Stimulated activated CD4-positive, alpha-beta T cell treated with anti-CD3 and anti-CD28 coated beads, Interleukin-12 subunit alpha, Interleukin-12 subunit beta, amount 100 ng/mL, for 48 hours (primary cell): Measurements from ENCODE around the gene FKBP3.
A peak's percentile ranks its signal among the peaks of the same experiment; 100 is the strongest.
"Not testable (repeated sequence)": the region's sequence is repeated elsewhere in the genome, so short reads cannot be mapped to it uniquely, and the experiment has no call there.

Experiments used
- DNase-seq, 3 donors: peaks; one replicate each; pipeline ENCODE4 v3.0.0-alpha.2; 2020; ENCODE audit warnings: low read depth in 2 of 3, low spot score in 1 of 3

FKBP3 gene

DNA sequence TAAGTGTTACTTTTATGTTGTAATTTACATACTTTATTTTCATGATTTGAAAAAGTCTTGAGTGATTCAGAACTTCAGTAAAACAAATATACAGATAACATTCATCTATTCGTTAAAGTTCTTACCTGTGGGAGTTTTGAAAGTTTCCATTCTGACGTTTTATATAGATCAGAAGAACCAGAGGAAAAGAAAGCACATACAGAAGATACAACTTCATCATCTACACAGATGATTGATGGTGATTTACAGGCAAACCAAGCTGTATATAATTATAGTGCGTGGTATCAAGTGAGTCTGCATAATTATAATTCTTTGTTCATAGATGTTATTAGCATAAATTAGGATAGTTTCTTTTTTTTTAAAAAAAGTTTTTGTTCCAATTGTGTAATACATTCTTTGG is 20.0 kb downstream of the FKBP3 start:
- DNase-seq, result no peak

DNA sequence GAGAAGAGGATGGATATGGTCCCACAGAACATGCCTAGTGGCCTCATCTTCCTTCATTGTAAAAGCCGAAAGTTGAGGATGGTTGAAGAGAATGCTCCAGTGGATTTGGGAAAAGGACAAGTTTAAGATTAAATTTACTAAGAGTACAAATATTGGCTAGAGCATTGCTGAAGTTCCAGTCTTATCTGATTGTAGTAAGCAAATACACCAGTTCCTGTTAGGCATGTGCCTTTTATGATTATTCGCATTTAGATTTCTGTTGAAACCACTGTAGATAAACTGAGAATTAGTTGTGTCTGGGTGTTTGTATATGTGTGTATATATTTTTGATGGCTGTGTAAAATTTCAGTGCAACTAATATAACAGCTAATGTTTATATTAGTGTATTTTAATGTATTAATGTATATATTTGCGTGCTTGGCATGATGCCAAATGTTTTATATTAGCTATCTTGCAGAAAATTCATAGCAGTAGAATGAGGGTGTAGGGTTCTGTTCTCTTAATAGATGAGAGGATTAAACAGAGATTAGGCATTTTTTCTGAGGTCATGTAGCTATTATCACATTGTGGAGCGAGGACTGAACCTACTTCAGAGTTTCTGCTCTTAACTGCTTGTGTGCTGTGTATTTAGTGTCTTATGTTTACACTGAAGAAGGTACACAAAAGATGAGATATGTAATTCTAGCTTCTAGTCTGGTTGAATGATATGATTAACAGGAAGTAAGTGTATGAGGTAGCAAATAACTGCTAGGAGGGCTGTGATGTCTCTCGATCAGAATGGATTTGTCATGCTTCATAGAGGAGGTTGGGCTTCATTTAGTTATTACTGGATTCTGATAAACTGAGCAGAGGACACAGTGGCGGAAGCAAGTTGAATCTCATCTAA is 21.1 kb downstream of the FKBP3 start:
- no peak for DNase-seq

DNA sequence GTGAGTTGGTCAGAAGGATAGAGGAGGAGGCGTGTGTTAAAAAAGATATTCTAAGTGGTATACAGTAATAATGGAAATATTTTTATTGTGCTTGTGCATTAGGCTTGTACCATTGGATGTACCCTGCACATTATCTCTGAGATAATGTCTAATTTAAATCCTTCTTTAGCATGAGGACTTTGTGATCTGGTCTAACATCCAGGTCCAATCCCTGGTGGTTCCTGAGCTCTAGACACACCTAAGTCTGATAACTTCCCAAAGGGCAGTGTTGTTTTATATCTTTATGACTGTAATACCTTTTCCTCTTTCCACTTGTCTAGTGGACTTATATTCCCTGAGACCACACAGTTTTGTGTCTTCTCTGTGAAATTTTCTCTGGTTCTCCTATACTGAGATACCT is 29.7 kb downstream of the FKBP3 start:
- no peak for DNase-seq

DNA sequence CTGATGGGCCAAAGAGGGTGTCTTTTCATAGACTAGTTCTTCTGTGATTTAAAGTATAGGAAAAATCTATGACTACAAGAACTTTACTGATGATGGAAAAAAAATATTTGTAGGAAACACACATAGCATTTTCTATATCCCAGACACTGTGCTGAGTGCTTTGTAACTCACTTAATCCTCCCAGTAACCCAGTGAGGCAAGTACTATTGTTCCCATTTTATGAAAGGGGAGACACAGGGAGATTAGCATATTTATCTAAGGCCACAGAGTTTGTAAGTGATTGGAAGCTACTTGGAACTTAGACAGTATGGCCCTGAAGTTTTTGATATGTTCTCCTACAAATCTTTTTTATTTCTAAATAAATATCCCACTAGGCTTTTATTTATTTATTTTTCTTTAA is 30.5 kb downstream of the FKBP3 start:
- DNase-seq, result no peak

DNA sequence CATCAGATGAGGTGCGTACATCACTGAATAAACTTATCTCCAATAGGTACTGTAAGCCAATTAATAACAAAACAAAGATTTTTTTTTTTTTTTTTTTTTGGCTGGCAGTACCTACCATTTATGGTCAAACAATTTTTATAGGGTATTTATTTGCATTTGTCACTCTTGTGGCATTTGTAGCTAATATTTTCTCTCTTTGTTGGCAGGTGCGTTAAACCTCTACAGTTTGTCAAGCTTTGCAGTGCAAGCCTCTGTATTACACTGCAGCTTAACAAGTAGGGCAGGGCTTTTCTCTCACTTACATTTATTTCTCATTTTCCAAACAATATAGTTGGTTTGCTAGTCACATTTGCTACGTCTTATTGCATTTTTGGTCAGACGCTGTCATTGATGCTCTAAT is 38.1 kb downstream of the FKBP3 start:
- no peak for DNase-seq

DNA sequence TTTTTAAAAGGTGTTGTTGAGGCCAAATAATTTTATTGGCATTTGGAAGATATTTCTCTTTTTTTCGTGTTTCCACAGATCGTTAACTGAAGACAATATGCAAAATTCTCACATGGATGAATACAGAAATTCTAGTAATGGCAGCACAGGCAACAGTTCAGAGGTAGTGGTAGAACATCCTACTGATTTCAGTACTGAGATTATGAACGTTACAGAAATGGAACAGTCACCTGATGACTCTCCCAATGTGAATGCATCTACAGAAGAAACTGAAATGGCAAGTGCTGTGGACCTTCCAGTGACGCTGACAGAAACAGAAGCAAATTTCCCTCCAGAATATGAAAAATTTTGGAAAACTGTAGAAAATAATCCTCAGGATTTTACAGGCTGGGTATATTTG is 39.1 kb downstream of the FKBP3 start:
- DNase-seq, result no peak

DNA sequence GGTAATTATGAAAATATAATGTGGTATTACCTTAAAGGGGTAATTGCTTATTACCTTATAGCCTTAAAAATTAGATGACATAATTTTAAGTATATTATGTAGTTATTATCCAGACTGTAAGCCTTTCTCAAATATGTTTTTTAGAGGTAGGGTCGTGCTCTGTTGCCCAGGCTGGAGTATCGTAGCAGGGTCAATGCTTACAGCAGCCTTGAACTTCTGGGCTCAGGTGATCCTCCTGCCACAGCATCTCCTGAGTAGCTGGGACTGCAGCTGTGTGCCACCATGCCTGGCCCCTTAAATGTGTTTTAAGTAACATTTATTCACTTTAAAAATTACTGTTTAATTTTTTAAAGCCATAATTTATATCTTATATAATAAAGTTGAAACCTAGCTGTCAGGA is 40.0 kb downstream of the FKBP3 start:
- no peak for DNase-seq

DNA sequence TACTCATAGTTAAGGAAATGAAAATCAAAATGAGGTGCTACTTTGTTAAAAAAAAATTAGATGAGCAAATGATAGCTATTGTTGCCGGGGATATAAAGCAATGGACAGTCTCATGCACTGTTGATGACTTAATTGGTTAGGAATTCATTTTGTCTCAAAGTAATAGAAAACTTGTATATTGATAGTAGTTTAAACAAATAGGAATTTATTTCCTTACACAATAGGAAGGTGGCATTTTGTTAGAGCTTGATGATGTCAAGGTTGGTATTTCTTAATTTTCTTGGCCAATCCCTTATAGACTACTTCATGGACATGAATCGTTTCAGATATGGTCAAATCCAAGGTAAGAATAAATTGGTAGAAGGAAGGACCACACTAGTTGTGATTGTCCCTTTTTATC is 42.6 kb downstream of the FKBP3 start:
- no peak for DNase-seq

DNA sequence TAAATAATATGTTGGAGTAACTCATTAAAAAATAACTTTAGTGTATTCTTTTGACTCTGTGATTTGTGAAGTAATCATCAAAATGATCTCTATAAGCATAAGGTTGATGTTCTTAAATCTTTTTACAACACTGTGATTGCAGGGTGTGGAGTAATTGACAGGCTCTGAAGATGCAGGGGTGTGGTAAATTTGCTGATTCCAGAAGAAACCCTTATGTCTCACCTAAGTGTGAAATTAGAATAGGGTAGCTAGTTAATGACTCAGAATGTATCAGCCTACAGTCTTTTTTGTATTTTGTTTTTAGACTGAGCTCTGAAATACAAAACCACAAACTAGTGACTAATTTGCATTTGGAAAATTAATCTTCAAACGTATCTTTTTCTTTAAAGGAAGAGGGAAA is 44.5 kb downstream of the FKBP3 start:
- DNase-seq, result no peak

DNA sequence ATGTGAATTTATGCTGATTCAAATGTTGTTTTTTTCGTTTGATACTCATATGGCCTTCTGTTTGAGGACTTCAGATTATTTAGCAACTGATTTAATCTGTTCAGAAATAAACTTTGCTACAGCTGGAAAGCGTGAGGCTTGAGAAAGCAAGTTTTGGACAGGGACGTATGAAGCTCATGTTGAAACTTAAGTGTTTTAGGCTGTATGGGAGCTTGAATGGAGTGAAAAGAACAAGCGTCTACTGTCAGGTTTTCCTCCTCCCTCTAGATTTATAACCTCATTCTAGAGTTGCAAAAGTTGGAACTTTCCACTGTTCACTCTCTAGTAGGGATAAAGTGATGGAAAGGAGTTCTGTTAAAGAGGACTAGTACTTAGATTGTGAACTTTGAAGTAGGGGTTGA is 49.3 kb downstream of the FKBP3 start:
- DNase-seq, result no peak

DNA sequence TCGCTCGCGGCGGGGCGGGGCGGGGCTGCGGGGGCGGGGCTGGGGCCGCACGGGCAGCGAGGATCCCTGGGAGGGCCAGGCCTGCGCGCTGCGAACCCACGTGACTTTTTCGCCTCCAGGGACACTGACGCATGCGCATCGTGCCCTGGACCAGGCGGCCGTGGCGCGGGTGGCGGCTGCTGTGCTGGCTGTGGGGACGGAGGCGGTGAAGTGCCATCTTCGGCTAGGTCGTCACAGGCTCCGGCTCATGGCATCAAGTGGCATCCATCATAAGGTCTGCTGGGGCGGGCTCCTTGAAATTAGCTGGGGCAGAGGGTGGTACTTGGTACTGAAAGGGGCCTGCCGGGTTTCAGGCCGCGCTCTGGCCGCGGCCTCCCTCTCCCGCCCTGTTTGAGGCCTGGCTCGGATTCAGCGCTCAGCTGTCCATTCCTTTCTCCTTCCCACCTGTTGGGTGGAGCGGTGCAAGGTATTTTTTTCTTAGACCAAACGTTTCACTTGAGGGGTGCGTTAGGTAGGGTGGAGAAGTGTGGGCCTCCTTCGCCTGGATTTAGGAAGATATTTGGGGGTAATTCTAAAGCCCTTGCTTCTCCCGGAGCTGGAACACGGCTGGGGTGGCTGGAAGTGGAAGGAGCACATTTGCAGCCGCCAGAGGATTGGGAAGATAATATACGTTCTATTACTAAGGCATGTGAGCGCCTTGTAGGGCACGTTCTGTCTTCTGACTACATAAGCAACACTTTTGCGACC is 50.1 kb downstream of the FKBP3 start, which contains the start of gene PRPF39:
Gene PRPF39, plus strand, starts transcription at position 141 of the 747 bp plus-strand sequence. CDS start 11,124 bp downstream, outside the sequence.
- peak; percentile 89 to 94 (median 90) for DNase-seq

DNA sequence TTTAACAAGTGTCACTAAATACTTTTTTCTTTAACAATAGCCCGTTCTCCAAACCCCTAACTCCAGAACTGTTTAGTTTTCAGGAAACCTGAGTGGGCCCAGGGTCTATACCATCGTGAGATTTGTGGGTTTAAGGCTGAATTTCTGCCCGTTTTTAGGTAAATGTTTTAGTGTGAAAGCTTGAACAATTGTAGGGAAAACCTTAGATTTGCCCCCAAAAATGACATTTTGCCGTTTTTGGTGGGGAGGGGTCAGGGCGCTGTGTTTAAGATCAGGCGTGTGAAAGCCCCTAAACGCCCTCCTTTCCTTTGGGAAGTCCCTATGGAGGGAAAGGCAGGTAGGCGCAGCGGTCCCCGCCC is 50.7 kb downstream of the FKBP3 start:
- no peak for DNase-seq

DNA sequence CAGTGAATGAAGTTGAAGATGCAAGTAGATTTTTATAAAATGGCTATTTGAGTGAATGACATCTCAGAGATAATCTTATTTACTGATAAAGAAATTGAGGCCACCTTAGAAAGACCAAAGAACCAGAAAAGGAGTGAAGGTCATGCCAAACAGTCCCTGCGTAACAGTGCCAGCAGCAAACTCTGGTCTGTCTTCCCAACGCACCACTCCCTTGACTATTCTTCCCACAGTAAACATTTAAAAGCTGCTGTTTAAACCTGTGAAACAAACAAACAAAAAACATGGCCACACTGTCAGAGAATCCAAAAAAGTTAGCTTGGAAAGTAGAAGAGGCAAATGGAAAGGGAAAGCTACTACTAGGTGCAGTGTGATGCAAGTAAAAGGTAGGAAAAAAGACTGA is 51.9 kb downstream of the FKBP3 start:
- DNase-seq, result no peak

DNA sequence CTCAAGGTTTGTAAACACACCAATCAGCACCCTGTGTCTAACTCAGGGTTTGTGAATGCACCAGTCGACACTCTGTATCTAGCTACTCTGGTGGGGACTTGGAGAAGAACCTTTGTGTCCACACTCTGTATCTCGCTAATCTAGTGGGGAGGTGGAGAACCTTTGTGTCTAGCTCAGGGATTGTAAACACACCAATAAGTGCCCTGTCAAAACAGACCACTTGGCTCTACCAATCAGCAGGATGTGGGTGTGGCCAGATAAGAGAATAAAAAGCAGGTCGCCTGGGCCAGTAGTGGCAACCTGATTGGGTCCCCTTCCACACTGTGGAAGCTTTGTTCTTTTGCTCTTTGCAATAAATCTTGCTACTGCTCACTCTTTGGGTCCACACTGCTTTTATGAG is 53.2 kb downstream of the FKBP3 start:
- DNase-seq, result not testable (repeated sequence)

DNA sequence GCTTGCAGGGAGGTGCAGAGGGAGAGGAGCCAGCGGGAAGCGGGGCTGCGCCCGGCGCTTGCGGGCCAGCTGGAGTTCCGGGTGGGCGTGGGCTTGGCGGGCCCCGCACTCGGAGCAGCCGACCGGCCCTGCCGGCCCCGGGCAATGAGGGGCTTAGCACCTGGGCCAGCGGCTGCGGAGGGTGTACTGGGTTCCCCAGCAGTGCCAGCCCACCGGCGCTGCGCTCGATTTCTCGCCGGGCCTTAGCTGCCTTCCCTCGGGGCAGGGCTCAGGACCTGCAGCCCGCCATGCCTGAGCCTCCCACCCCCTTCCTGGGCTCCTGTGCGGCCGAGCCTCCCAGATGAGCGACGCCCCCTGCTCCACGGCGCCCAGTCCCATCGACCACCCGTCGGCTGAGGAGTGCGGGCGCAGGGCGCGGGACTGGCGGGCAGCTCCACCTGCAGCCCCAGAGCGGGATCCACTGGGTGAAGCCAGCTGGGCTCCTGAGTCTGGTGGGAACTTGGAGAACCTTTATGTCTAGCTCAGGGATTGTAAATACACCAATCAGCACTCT is 53.8 kb downstream of the FKBP3 start:
- DNase-seq, result not testable (repeated sequence)

DNA sequence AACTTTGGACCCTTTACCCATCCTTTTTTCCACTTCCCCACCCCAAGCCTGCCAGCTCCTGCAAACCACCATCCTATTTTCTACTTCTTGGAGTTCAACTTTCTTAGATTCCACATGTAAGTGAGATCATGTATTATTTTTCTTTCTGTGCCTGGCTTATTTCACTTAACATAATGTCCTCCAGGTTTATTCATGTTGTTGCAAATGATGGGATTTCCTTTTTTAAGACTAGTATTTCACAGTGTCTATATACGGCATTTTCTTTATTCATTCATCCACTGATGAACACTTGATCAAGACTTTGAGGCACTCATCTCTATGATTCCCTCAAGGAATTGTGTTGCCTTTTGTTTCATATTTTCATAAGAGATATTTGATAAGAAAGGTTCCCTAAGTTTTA is 56.0 kb downstream of the FKBP3 start:
- no peak for DNase-seq

DNA sequence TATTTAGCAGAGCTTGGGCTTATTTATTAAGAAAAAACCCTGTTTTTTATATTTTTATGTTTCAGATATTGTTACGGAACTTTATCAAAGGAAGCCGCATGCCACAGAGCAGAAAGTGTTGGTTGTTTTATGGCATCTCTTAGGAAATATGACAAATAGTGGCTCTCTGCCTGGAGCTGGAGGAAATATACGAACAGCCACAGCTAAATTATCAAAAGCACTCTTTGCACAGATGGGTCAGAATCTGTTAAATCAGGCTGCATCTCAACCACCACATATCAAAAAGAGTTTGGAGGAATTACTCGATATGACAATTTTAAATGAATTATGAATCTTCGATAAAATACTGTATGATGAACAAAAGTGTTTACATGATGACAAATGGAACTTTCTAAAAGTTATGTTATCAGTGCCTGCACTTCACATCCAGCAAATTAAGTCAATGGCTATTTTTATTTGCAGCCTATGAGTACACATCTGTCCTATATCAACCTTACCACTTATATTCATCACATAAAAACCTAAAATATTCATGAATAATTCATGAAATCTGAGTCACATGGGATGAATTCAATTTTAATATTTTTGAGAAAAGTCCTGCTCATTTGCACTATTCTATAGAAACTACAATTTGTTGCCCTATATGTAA is 60.9 kb downstream of the FKBP3 start:
- DNase-seq, result no peak

DNA sequence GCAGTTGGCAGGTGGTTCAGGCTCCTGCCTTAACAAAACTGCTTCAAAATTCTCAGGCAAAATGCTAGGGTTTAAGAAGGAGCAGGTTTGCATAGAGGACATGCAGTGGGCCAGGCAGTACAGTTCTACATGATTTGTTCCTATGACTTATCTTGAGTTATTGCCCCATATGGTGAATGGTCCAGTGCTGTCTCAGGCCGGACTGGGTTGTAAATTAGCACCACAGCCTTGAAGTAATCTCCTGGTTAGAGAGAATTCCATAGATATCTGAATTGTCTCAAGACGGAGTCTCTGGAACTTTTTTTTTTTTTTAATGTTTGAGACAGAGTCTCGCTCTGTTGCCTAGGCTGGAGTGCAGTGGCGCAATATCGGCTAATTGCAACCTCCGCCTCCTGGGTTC is 62.2 kb downstream of the FKBP3 start:
- DNase-seq, result no peak

DNA sequence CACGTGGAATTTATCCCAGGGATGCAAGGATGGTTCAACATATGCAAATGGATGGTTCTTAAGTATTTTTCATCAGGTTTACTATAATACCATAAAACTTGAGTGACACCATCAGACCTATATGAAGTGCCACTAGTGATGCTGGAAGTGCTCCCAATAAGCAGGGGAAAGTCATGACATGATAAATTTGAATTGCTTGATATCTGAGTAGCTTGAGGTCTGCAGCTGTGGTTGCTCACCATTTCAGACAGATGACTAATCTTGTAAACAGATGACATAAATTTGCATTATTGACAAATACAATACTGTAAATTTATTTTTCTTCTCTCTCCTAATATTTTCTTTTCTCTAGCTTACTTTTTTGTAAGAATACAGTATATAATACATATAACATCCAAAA is 64.1 kb downstream of the FKBP3 start:
- no peak for DNase-seq

DNA sequence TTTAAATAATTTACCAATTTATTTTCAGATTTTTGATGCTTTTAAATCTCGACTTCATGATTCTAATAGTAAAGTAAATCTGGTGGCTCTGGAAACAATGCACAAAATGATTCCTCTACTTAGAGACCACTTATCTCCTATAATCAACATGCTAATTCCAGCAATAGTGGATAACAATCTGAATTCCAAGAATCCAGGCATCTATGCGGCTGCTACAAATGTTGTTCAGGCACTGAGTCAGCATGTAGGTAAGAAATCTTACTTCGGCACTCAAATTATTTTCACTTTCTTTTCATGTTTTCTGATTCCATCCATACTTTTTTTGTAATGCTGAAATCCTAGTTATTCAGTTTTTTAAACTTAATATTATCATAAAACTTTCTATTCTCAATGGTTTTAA is 65.9 kb downstream of the FKBP3 start:
- DNase-seq, result no peak

DNA sequence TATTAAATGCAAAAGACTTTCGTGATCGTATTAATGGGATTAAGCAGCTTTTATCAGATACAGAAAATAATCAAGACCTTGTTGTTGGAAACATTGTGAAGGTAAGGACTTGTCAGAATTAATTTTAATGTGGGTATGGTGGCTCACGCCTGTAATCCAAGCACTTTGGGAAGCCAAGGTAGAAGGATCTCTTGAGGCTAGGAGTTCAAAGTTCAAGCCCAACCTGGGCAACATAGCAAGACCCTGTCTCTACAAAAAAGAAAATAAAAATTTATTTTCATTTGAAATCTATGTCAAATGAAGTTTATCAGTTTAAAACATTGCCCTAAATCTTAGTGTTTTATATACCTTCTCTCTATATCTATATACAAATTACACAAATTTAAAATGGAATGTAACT is 67.6 kb downstream of the FKBP3 start:
- DNase-seq, result no peak

DNA sequence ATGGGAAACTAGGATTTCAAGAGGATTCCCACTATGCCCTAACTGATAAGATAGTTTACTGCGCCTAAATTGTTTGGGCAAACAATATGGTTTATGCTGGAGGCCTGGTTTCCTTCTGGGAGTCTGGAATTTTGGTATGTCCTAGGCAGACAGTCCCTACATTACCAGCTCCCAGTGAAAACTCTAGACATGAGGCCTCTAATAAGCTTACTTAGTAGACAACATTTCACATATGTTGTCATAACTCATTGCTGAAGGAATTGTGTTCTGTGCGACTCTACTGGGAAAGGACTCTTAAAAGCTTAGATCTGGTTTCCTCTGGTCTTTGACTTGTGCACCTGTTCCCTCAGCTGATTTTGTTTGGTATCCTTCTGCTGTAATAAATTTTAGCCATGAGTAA is 68.3 kb downstream of the FKBP3 start:
- no peak for DNase-seq
